ENCODE data around the gene PUS7. TPM values are rescaled to one million over a fixed set of nuclear protein-coding genes. Genes with fewer than 3 reads are reported as not detected.

PUS7 gene
- total and polyA plus RNA-seq, 2 of the 8 experiments (the other 6 are each of a cell fraction or from before 2014, with no cell fraction given), result 18.9 to 65.2 TPM

DNA sequence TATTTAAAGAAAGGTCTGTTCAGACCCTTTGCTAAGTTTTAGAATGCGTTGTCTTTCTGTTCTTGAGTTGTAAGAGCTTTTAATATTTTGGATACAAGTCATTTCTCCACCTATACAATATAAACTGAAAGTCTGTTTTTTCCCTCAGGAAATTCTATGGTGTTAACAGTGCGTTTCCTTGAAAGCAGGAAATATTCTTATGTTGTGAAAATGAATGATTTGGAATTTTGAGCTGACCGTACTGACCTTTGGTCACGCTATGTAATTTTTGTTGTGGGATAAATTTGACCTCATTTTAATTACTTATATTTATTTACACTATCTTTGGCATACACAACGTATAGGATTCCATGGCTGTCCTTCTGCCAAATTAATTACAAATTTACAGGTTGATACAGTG is 43.5 kb downstream of the PUS7 start:
- Histone ChIP-seq H2BK12ac (ENCODE audit: low read depth, low read length) (no peak overlapping the region), H3K9me3 (ENCODE audit: insufficient read depth in 2 of 2, low read depth in 1 of 2, low read length in 1 of 2) (no peaks in the 10 kb centered on the region), H3K14ac (ENCODE audit: insufficient read length) (no peak overlapping the region), H3K4me2 (ENCODE audit: insufficient read depth in 1 of 2, low read depth in 2 of 2, low read length in 2 of 2) (no peak overlapping the region), H3K79me2 (ENCODE audit: control insufficient read depth in 1 of 2, insufficient read depth in 2 of 2, low read length in 2 of 2) (no peaks in the 10 kb centered on the region), H3K4ac (replicated peaks; ENCODE audit: insufficient read length, low read depth, low read length) (no peak overlapping the region), H3K4me1 (replicated peaks in 1 of 4; ENCODE audit: control insufficient read depth in 3 of 4, insufficient read depth in 4 of 4, low read length in 3 of 4) (no peaks in the 10 kb centered on the region), H3K79me1 (ENCODE audit: low read depth, low read length) (no peaks in the 10 kb centered on the region), H2AFZ (ENCODE audit: low read length) (no peak overlapping the region), H2BK5ac (ENCODE audit: low read depth, low read length) (no peak overlapping the region), H4K91ac (replicated peaks; ENCODE audit: insufficient read length, low read length) (no peak overlapping the region), H2BK120ac (replicated peaks; ENCODE audit: low read depth, low read length) (no peak overlapping the region), H3K4me3 (ENCODE audit: extremely low read depth in 1 of 4, insufficient read depth in 2 of 4, low read depth in 3 of 4, low read length in 4 of 4) (no peak overlapping the region), H3K18ac (ENCODE audit: extremely low read depth, low read length) (no peak overlapping the region), H4K20me1 (replicated peaks in 1 of 2; ENCODE audit: control insufficient read depth in 1 of 2, insufficient read depth in 2 of 2, low read length in 2 of 2) (peaks cover 0 to 3% of the 10 kb centered on the region in 2 experiments), H4K5ac (ENCODE audit: insufficient read length, low read depth, low read length) (no peak overlapping the region), H2AK5ac (ENCODE audit: low read depth, low read length) (no peak overlapping the region), H3K23ac (ENCODE audit: insufficient read length) (no peak overlapping the region), H3K27ac (ENCODE audit: low read depth, low read length) (no peak overlapping the region), H3K36me3 (ENCODE audit: control insufficient read depth in 2 of 4, insufficient read depth in 4 of 4, low read length in 3 of 4) (peaks cover 6 to 45% (median 23%) of the 10 kb centered on the region in 4 experiments), H3K56ac (replicated peaks; ENCODE audit: insufficient read length, low read depth, low read length) (no peak overlapping the region), H3K23me2 (ENCODE audit: low read depth, low read length) (no peaks in the 10 kb centered on the region), H2BK20ac (ENCODE audit: low read length) (no peak overlapping the region), H2BK15ac (ENCODE audit: low read length) (no peak overlapping the region), H4K8ac (ENCODE audit: extremely low read depth, insufficient read depth, low read length) (no peak overlapping the region), H3K9ac (replicated peaks in 1 of 4; ENCODE audit: extremely low read depth in 1 of 4, low read depth in 3 of 4, low read length in 3 of 4) (no peak overlapping the region), H3K27me3 (replicated peaks in 1 of 4; ENCODE audit: control insufficient read depth in 3 of 4, extremely low read depth in 1 of 4, insufficient read depth in 3 of 4, low read length in 3 of 4) (no peaks in the 10 kb centered on the region)
- ChIA-PET POLR2A (ENCODE audit: partially characterized antibody) (interaction anchor here (1.1 to 1.2 kb wide), 2 partner anchors 17 to 25 kb away, joined by 3 read pairs; no protein-coding TSS in a partner anchor), CTCF (ENCODE audit: partially characterized antibody) (interaction anchor here (0.6 to 0.9 kb wide), 2 partner anchors 13 to 61 kb away, joined by 3 read pairs; no protein-coding TSS in a partner anchor)
- FAIRE-seq (no peak), DNase-seq (ENCODE audit: low read depth in 1 of 2, low spot score in 2 of 2) (no peak)
- 90% methylated on average over 5 of the region's 5 CpGs; no CpG with 5 or more reads in 1 of the 2 experiments for WGBS, 2 experiments (ENCODE audit: extremely low coverage in 1 of 2, insufficient coverage in 1 of 2, insufficient read length in 1 of 2, insufficient replicate concordance in 2 of 2, low coverage in 1 of 2, low lambda C conversion rate in 2 of 2, missing lambda C conversion rate in 1 of 2)
- TF ChIP-seq TEAD4 (IDR thresholded peaks at IDR 0.05; ENCODE audit: low read depth, low read length) (no peak), SIRT6 (IDR thresholded peaks at IDR 0.05; ENCODE audit: low read length) (no peak), CBX8 (IDR thresholded peaks at IDR 0.05; ENCODE audit: borderline replicate concordance, low read depth, low read length) (no peak), CTBP2 (IDR thresholded peaks at IDR 0.05; ENCODE audit: borderline replicate concordance, insufficient read depth, insufficient read length, low read length) (no peak), CHD1 (IDR thresholded peaks at IDR 0.05; ENCODE audit: low read depth, low read length) (no peak), GABPA (IDR thresholded peaks at IDR 0.05; ENCODE audit: borderline replicate concordance, insufficient read depth, low read length) (no peak), BACH1 (IDR thresholded peaks at IDR 0.05; ENCODE audit: low read length) (no peak), E2F6 (IDR thresholded peaks at IDR 0.05) (no peak), JUND (IDR thresholded peaks at IDR 0.05; ENCODE audit: low read length) (no peak), SRF (IDR thresholded peaks at IDR 0.05; ENCODE audit: low read depth, low read length) (no peak), KDM1A (IDR thresholded peaks at IDR 0.05; ENCODE audit: borderline replicate concordance, low read length) (no peak), TAF1 (IDR thresholded peaks at IDR 0.05; ENCODE audit: low read depth, low read length) (no peak), POLR2AphosphoS5 (IDR thresholded peaks at IDR 0.05; ENCODE audit: low read depth, low read length) (no peak), PHF8 (conservative IDR thresholded peaks at IDR 0.05; ENCODE audit: low read depth, low read length) (no peak), FOSL1 (IDR thresholded peaks at IDR 0.05; ENCODE audit: insufficient read depth, low read depth, low read length) (no peak)
